IPS-NIHi7 (cell line): ENCODE data around the gene CCNQ.
A peak's percentile ranks its signal among the peaks of the same experiment; 100 is the strongest.

ENCODE experiments used
- DNase-seq: peaks from one replicate; pipeline ENCODE4 v3.0.0; 2012; ENCODE audit warnings: mixed read lengths; ENCODE audit errors: extremely low spot score

The CCNQ gene

DNA sequence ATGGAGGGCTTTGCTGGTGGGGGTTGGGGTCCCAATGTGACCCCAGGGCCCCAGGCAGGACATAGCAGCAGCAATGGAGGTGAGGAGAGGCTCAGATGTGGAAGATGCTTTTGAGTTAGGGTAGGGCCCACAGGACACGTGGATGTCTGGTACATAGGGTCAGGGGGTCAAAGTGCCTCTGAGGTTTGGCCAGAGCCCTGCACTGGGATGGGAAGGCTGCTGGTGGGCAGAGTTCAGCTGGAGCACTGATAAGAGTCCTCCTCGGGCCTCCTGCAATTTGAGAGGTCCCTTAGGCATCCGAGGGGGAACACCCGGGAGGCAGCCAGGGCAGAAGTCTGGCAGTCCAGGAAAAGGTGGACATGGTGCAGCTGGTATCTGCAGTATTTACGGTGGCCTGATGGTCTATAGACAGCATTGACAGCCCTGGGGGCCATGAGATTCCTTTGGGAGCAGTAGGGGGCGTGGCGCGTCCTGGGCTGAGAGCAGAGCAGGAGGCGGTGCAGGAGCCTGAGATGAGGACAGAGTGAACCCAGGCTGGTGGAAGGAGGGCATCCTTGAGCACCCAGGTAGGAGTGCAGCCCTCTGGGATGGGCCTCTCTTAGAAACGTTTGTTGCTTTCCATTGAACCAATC is 22.6 kb downstream of the CCNQ start:
- no peak for DNase-seq

DNA sequence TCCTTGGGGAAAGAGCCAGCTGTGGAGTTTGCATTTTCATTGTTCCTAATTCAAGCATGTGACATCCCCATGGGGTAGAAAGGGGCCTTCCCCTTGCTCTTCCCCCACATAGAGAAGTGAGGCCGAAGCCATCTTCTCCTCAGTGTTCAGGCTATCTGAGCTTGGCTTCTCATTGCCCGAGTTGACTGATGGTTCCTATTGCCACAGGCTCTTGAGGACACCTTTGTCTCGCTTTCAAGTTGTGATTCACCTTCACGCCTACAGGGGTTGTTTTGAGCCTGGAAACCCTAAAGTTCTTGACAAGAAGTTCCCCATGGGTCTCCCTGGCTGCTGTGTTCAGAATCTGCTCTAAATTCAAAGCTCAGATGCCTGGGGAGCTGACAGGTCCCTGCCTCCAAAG is 25.0 kb downstream of the CCNQ start:
- peak; percentile 39 for DNase-seq

DNA sequence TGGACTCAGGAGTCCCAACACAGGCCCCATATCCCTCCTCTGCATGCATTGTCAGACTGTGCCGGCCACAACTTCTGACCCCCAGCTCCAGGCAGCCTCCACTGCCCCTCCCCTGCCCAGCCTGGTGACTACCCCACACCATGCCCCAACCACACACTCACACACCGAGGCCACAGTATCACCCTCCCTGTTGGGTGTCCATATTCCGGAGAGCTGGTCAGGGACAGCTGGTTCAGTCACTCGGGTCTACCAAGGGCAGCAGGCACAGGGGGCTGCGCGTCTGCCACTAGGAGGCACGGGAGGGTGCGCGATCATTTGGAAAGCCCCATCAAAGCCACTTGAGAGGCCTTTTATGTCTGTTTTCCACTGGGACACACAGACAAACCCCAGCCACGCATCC is 26.3 kb downstream of the CCNQ start:
- DNase-seq, result no peak

DNA sequence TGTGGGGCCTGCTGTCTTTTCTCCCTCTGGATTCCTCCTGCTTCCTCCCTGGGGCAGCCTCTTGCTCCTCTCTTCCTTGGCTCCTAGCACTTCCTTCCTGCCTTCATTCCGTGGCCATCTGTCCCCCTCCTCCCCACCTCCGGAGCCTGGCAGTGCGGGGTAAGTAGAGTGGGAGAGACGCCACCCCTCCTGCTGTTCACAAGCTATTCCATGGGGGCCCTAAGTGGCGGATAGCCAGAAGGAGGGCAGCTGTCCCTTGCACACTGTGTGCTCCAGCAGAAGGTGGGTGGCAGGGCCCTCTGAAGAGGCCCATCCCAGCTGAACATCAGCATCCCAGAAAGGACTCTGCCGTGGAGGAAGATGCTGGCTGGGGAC is 27.4 kb downstream of the CCNQ start:
- no peak for DNase-seq

DNA sequence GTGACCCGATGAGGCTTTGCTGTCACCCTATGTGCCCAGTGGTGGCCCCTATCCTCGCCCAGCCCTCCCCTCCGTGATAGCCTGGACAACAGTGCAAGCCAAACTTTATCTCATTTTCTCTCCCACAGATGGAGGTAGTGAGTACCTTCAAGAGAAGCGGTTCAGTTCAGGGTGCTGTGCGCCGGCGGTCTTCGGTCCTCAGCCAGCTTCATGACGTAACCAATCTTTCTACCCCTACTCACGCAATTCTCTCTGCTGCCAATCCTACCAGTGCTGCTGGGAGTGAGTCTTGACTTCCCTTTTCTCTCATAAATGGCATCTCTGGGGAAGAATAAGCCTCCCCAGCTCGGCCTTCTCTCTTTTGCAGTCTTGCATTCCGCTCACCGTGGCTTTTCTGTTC is 29.5 kb downstream of the CCNQ start:
- no peak for DNase-seq

DNA sequence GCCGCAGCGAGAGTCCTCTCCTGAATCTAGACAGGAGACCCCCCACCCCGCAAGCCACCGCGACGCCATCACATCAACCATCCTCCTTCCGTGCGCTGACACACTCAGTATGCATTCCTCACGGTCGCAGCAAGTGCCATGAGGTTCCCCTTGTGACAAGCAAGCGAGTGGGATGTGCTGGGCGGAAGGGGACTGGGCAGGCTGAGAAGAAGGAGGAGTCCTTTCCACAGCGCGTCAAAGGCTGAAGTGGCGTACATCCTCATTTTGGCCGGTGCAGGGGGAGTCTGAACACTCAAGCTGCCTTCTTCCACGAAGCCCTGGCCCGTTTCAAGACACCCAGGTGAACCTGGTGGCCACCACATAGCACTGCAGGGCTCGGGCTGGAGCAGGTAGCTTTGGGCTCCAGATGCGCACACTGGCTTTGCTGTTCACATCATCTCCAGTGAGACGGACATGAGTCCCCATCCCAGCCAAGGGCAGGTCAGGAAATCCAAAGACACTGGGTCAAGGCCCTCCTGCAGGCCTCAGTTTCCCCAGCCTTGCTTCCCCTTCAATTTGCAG is 30.4 kb downstream of the CCNQ start:
- DNase-seq, result no peak

DNA sequence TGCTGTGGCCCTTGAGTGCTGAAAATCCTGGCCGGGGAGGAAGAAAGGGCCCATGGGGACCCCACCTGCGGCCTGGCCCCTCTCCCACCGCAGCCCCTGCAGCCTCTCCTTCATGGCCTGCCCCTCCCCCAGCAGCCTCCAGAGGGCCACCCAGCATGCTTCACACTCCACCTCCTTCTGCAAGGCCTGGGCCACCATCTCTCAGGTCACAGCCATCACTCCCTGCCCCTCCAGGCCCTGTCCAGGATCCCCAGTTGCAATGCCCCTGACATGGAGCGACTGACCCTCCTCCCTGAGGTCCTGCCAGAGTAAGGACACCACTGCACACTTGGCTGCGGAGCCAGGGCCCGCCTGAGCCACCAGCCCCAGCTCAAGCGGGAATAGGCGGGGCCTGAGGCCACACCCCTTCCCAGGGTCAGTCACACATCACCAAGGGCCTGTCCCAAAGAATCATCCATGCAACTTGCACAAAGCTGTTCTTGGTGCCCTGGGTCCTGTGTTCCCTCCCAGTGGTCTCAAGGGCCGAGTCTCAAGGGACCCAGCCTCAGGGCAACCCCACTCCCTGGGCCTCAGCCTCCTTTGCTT is 32.9 kb downstream of the CCNQ start:
- peak; percentile 48 for DNase-seq

DNA sequence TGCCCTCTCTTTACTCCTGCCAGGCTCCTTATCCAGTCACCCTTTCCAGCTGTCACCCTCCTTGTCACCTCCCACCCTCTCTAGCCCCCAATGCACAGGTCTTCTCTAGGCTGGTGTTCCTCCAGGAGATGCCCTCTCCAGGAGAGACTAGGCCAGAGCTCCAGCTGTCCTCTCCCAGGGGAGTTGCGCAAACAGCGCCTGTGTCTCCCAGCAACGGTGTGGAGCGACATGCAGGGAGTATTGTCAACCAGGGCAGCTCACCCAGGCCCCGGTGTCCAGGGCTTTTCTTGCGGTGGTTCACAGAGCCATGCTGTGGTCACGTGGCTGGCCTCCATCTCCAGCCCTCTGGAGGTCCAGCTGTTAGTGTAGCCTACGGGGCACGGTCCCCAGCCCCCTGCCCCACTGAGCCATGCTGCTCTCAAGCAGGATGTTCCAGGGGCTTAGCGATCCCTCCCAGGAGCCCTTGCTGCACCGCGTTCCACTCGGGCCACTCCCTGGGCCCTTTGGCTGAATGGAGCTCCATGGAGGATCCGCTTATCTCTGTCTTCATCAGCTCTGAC is 34.8 kb downstream of the CCNQ start:
- DNase-seq, result no peak

DNA sequence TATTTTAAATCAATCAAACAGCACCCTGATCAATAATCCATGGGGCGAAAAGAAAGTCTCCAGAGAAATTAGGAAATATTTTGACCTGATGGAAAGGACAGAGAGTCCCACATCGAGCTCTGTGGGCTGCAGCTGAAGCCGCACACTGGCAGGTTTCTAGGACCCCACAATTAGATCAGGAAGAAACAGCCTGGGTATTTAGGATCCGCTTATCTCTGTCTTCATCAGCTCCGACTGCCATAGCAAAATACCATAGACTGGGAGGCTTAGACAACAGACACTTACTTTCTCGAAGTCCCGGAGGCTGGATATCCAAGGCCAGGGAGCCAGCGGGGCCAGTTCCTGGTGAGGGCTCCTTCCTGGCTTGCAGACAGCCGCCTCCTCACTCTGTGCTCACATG is 36.4 kb downstream of the CCNQ start:
- DNase-seq, result no peak

DNA sequence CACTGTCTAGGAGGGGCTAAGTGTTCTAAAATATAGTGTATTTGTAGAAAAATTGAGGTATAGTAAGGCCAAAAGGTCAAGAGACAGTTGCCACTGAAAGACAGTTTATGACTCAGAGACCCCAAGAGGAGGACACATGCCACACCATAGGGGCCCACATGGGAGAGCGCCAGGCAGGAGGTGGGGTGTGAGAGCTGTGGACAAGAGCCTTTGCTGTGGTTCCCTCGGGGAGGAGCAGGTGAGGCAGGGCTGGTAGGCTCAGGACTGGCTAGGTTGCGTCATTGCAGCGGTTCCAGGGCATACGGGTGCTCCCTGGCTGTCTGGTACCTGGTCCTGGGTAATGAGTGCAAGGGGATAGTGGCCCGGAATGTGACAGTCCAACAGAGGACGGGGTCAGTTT is 37.6 kb downstream of the CCNQ start:
- DNase-seq, result no peak

DNA sequence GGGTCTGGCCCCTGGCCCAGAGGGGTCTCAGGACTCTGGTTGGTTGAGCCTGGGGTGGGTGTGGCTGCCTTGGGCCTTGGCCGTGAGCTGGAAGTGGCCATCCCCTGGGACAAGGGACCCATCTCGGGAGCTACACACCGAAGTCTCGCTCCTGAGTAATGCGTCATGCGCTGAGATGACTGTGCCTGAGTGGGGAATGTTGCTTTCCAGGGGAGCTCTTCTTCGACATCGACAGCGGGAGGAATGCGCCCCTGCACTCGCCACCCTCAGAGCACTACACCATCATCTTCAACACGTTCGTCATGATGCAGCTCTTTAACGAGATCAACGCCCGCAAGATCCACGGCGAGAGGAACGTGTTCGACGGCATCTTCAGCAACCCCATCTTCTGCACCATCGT is 38.5 kb downstream of the CCNQ start:
- no peak for DNase-seq

DNA sequence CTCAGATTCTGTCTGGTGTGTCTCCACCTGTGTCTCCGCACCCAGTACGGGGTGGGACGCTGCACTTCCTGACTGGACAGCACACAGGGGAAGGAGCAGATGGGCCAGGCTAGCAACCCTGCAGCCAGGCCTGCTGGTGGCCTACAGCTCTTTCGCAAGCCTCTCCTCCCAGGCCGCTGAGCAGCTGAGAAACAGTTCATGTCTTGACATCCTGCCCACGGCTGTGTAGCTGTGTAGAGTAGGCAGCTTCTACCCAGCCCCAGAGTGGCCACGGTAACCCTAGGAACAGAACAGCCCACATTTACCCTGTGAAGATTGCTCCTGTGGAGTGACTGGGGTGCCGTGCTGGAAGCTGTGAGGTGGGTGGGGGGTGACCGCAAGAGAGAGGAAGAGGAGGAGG is 38.9 kb downstream of the CCNQ start:
- no peak for DNase-seq

DNA sequence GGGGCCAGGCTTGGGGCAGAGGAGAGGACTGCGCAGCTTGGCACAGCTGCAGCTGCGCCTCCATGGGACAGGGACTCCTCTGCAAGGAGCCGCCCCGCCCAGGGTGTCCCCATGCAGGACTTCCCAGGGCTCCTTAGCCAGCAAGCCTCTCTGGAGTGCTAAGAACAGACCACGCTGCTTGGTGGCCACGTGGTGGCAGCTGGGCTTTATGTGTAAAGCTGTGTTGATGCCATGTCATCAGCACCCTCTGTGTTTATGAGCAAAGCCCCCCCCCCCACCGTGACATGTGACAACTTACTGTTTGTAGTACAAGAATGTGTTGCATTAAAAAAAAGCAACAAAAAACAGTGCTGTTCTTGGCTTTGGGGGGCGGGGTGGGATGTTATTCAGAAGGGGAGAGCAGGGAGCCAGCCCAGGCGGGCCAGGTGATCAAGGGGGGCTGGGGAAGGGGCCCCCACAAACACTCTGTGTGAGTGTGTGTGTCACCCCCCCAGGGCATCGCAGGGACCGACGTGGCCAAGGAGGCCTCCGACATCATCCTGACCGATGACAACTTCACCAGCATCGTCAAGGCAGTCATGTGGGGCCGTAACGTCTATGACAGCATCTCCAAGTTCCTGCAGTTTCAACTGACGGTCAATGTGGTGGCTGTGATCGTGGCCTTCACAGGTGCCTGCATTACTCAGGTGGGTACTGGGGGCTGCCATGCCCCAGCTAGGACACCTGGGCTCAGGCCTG is 41.2 kb downstream of the CCNQ start:
- DNase-seq, result no peak

DNA sequence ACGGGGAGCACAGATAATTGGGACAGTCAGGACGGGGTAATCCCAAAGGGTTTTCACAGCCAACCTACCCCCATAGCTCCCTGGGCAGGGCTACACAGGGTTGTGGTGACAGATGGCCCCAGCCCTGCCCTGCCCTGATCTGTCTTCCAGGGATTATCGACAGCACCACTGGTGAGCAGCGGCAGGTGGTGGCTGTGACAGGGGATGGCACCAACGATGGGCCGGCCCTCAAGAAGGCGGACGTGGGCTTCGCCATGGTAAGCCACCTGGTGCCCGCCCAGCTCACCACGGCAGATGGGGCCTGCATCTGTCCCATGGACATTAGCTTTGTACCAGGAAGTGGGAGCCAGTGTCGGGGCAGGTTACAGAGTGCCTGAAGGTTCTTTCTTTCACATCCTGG is 42.2 kb downstream of the CCNQ start:
- DNase-seq, result no peak

DNA sequence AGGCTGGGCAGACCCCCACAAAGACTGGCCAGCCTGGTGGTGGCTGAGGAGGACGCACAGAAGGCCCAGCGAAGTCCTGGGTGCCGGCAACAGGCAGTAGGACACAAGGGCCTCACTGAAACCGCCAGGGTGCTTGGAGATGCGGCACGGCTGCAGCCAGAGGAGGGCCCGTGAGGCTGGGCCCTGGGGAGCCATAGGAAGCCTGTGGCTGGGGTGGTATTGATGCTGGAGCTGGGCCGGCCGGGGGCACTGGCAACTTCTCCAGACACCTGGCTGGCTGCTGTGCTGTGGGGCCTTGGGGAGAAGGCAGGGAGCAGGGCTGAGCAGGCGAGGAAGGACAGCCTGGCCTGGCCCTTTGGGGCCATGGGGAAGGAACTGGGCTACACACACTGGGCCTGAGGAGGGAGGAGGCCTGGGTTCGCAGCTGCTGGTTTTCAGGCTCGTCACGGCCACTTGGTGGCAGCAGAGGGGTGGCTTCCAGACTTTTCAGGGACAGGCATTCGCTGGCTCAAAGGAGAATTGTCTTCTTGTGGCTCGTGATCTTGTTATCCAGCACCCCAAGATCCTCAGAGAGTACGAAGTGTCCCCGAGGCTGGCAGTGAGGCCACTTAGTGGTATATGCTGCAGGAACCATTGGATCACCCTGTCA is 44.3 kb downstream of the CCNQ start:
- DNase-seq, result peak; percentile 78

DNA sequence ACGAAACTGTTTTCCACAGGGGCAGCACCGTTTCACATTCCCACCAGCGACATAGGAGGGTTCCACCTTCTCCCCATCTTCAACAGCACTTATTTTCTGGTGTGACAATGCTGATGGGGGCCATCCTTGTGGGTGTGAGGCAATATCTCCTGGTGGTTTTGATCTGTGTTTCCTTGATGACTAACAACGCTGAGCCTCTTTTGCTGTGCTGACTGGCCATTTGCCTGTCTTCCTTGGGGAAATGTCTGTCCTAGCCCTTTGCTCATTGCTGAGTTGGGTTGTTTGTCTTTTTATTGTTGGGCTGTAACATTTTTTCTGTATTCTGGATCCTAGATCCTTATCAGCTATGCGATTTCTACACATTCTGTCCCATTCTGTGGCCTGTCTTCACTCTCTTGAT is 47.8 kb downstream of the CCNQ start:
- no peak for DNase-seq

DNA sequence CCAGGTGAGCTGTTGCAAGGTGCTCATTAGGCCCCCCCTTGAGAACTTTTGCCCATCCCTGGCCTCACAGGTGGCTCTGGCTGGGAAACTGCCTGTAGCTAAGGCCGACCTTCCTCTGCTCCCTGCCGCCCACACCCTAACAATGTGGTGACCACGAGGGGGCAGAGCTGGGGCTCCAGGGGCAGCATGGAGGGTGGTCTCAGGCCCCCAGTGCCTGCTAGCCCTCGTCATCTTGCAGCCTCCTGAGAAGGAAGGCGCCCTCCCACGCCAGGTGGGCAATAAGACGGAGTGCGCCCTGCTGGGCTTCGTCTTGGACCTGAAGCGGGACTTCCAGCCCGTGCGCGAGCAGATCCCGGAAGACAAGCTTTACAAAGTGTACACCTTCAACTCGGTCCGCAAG is 49.1 kb downstream of the CCNQ start:
- DNase-seq, result no peak

DNA sequence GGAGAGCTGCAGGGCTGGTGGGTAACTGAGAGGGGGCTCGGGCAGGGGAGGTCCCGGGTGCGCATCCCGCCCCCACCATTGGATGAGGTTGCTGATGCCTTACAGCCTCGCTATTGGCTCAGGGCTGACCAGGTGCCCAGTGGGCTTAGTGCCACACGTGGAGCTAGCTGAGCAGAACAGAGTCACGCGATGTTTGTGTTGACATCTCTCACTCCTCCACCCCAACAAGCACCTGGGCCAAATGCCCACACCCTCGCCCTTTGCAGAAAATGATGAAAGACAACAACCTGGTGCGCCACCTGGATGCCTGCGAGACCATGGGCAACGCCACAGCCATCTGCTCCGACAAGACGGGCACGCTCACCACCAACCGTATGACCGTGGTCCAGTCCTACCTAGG is 49.7 kb downstream of the CCNQ start:
- DNase-seq, result no peak

DNA sequence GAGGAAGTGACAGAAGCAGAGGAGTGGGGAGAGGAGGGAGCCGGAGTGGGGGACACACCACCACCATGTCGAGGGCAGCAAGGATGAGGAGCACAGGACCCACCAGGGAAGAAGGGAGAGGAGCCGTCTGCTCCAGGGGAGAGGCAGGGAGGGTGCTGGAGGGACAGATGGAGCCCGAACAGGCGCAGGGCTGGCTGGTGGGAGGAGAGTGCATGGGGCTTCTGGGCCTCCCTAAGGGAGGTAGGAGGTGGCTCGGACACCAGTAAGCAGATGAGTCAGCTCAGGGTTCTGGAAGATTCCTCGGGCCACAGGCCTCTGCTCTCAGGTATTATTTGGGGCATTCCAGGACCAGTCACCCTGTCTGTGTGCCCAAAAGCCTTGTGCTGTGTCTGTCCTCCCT is 51.7 kb downstream of the CCNQ start:
- DNase-seq, result no peak

DNA sequence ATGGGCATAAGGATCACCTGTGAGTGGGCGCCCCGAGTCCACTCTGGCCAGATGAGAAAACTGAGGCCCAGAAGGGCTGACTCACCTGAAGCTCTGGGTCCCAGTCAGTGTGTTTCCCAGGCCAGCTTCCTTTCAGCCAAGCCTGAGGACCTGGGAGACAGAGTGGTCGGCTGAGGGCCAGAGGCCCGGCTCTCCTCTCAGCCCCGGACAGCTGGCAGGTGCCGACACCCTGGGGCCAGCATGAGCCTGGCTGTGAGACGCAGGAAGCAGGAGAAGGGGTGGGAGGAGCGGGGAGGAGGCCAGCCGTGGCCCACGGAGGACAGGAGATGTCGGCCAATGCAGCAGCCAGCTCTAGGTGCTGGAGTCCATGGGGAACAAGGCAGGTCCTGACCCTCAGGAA is 52.6 kb downstream of the CCNQ start:
- no peak for DNase-seq

DNA sequence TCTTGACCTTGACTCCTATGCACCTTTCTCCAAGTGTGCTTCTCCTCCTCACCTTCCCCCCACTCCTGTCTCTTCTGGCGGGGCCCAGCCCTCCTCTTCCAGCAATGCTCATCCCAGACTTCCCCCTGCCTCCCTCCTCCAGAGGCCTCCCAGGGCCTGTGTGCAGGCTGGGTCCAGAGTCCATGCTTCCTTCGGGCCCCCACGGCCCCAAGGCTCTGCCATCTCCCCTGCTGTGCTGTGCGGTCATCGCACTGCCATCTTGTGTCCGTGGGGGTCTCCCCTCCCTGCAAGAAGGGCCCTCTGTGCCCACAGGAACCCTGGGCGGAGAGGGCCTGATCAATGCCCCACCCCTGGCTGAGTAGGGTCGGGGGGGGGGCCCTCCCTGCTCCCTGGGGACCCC is 54.2 kb downstream of the CCNQ start:
- no peak for DNase-seq

DNA sequence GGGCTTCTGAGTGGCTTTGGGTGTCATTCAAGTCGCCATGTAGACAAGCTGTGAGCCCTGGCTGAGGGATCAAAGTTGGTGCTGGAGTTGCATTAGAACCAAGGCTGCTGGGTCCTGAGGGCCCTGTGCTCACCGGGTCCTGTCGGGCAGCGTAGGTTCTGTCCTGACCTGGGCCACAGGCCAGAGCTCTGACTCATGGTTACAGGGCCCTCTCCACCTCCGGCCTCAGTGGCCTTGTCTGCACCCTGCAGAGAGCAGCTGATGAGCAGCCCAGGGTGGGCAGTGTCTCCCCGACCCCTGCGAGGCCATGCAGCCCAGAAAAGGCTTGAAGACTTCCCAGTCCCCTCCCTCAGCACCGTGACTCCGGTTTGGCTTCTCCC is 59.0 kb downstream of the CCNQ start:
- no peak for DNase-seq
